H9 (cell line): ENCODE data around the gene C1RL. TPM values are rescaled to one million over a fixed set of nuclear protein-coding genes. Genes with fewer than 3 reads are reported as not detected.

Source experiments
- DNase-seq: peaks from one replicate; pipeline ENCODE4 v3.0.0-alpha.2; 2017
- H2AFZ ChIP-seq: one replicate; pipeline ENCODE4 v1.6.1; 2013; ENCODE audit warnings: mild to moderate bottlenecking, low read length, control low read depth, moderate library complexity
- H2AK5ac ChIP-seq: 2 replicates; pipeline ENCODE4 v1.6.1; 2013; ENCODE audit warnings: low read length, control low read depth, mixed read lengths; ENCODE audit not compliant: insufficient read length
- H2BK120ac ChIP-seq: one replicate; pipeline ENCODE4 v1.6.1; 2013; ENCODE audit warnings: low read depth, mild to moderate bottlenecking, low read length, control low read depth, inconsistent platforms; ENCODE audit not compliant: poor library complexity, severe bottlenecking
- H2BK12ac ChIP-seq: 2 replicates; pipeline ENCODE4 v1.6.1; 2013; ENCODE audit warnings: low read length, control low read depth, mixed read lengths, low read depth; ENCODE audit not compliant: insufficient read length
- H2BK15ac ChIP-seq: 2 replicates; pipeline ENCODE4 v1.6.1; 2013; ENCODE audit warnings: low read depth, low read length, control low read depth
- H2BK20ac ChIP-seq: one replicate; pipeline ENCODE4 v1.6.1; 2013; ENCODE audit warnings: low read depth, mild to moderate bottlenecking, low read length, control low read depth, inconsistent platforms; ENCODE audit not compliant: poor library complexity, severe bottlenecking
- H2BK5ac ChIP-seq: 2 replicates; pipeline ENCODE4 v1.6.1; 2013; ENCODE audit warnings: low read length, control low read depth, mixed read lengths; ENCODE audit not compliant: insufficient read length
- H3K14ac ChIP-seq: 2 replicates; pipeline ENCODE4 v1.6.1; 2013; ENCODE audit warnings: low read length, control low read depth; ENCODE audit not compliant: insufficient read depth
- H3K18ac ChIP-seq: 2 replicates; pipeline ENCODE4 v1.6.1; 2013; ENCODE audit warnings: low read depth, mild to moderate bottlenecking, mixed read lengths, low read length, control low read depth; ENCODE audit not compliant: insufficient read length
- H3K23ac ChIP-seq: 2 replicates; pipeline ENCODE4 v1.6.1; 2013; ENCODE audit warnings: low read length, control low read depth, mixed read lengths, low read depth; ENCODE audit not compliant: insufficient read length
- H3K23me2 ChIP-seq: 2 replicates; pipeline ENCODE4 v1.6.1; 2013; ENCODE audit warnings: low read depth, mild to moderate bottlenecking, mixed read lengths, low read length, control low read depth; ENCODE audit not compliant: insufficient read length, poor library complexity, severe bottlenecking
- H3K27ac ChIP-seq: 2 replicates; pipeline ENCODE4 v1.5.1; 2013; ENCODE audit warnings: low read length, control low read depth, mixed read lengths, low read depth; ENCODE audit not compliant: insufficient read length
- H3K27me3 ChIP-seq: 2 replicates; pipeline ENCODE4 v1.6.1; 2013; ENCODE audit warnings: low read length, control low read depth, inconsistent platforms; ENCODE audit not compliant: insufficient read depth
- H3K4ac ChIP-seq: 2 replicates; pipeline ENCODE4 v1.6.1; 2013; ENCODE audit warnings: low read depth, mild to moderate bottlenecking, control low read depth, inconsistent platforms, low read length, moderate library complexity
- H3K4me1 ChIP-seq: 2 replicates; pipeline ENCODE4 v1.6.1; 2013; ENCODE audit warnings: low read length, control low read depth, inconsistent platforms; ENCODE audit not compliant: insufficient read depth
- H3K4me2 ChIP-seq: 2 replicates; pipeline ENCODE4 v1.6.1; 2013; ENCODE audit warnings: low read length, control low read depth, mixed read lengths; ENCODE audit not compliant: insufficient read length, insufficient read depth
- H3K56ac ChIP-seq: 2 replicates; pipeline ENCODE4 v1.6.1; 2013; ENCODE audit warnings: low read depth, mild to moderate bottlenecking, mixed read lengths, low read length, control low read depth; ENCODE audit not compliant: insufficient read length
- H3K79me1 ChIP-seq: 2 replicates; pipeline ENCODE4 v1.6.1; 2013; ENCODE audit warnings: low read depth, mild to moderate bottlenecking, moderate library complexity, low read length, control low read depth, inconsistent platforms; ENCODE audit not compliant: insufficient read depth, poor library complexity, severe bottlenecking
- H3K79me2 ChIP-seq: 2 replicates; pipeline ENCODE4 v1.6.1; 2013; ENCODE audit warnings: low read length, control low read depth, inconsistent platforms; ENCODE audit not compliant: insufficient read depth
- H3K9ac ChIP-seq: 2 replicates; pipeline ENCODE4 v1.6.1; 2013; ENCODE audit warnings: low read length, control low read depth, mixed read lengths; ENCODE audit not compliant: insufficient read length; ENCODE audit errors: extremely low read depth
- H3K9me3 ChIP-seq: one replicate; pipeline ENCODE4 v1.6.1; 2013; ENCODE audit warnings: low read depth, low read length, inconsistent platforms; ENCODE audit not compliant: control insufficient read depth
- H3T11ph ChIP-seq: one replicate; pipeline ENCODE4 v1.6.1; 2013; ENCODE audit warnings: mild to moderate bottlenecking, low read length, control low read depth, inconsistent platforms
- H4K20me1 ChIP-seq: one replicate; pipeline ENCODE4 v1.6.1; 2013; ENCODE audit not compliant: control insufficient read depth, insufficient read length, insufficient read depth
- H4K5ac ChIP-seq: 2 replicates; pipeline ENCODE4 v1.6.1; 2013; ENCODE audit warnings: low read depth, mild to moderate bottlenecking, mixed read lengths, low read length, control low read depth; ENCODE audit not compliant: insufficient read length
- H4K8ac ChIP-seq: replicated peaks from 2 replicates; pipeline ENCODE4 v1.6.1; 2013; ENCODE audit warnings: low read length, control low read depth, mixed read lengths, low read depth; ENCODE audit not compliant: insufficient read length
- H4K91ac ChIP-seq: 2 replicates; pipeline ENCODE4 v1.6.1; 2013; ENCODE audit warnings: low read depth, mild to moderate bottlenecking, moderate library complexity, mixed read lengths, low read length, control low read depth; ENCODE audit not compliant: insufficient read length
- H3K27ac Mint-ChIP-seq, 3 experiments: 2 replicates in 2 of 3; 3 replicates in 1 of 3; pipeline ENCODE4 v1.8.0; 2020 to 2021; ENCODE audit warnings: mixed read lengths in 3 of 3, mild to moderate bottlenecking in 1 of 3, moderate library complexity in 1 of 3
- H3K27me3 Mint-ChIP-seq: 2 replicates; pipeline ENCODE4 v1.8.0; 2021; ENCODE audit warnings: low read depth, mild to moderate bottlenecking, moderate library complexity, mixed read lengths
- H3K36me3 Mint-ChIP-seq, 3 experiments: 2 replicates in 2 of 3; 3 replicates in 1 of 3; pipeline ENCODE4 v1.8.0; 2020 to 2021; ENCODE audit warnings: low read depth in 3 of 3, mixed read lengths in 3 of 3; ENCODE audit not compliant: insufficient read depth in 1 of 3
- H3K4me1 Mint-ChIP-seq, 2 experiments: 2 replicates each; pipeline ENCODE4 v1.8.0; 2020; ENCODE audit warnings: mixed read lengths in 2 of 2
- H3K4me3 Mint-ChIP-seq, 2 experiments: 2 replicates in 1 of 2; 3 replicates in 1 of 2; pipeline ENCODE4 v1.8.0; 2020 to 2021; ENCODE audit warnings: mild to moderate bottlenecking in 2 of 2, mixed read lengths in 2 of 2, moderate library complexity in 1 of 2
- H3K9me3 Mint-ChIP-seq, 2 experiments: 2 replicates in 1 of 2; 3 replicates in 1 of 2; pipeline ENCODE4 v1.8.0; 2020; ENCODE audit warnings: mild to moderate bottlenecking in 2 of 2, mixed read lengths in 2 of 2, moderate library complexity in 1 of 2
- CTCF ChIP-seq: fragments of 200-600 bp; sonication (generic); conservative IDR thresholded peaks from 3 replicates; pipeline ENCODE4 v1.8.0; 2021; ENCODE audit warnings: antibody characterized with exemption, mild to moderate bottlenecking
- WGBS: extraction: QIAGEN DNeasy Blood & Tissue Kit; methylation state at CpG from one replicate; pipeline ENCODE4 v1.1.7; 2013; ENCODE audit warnings: missing lambda C conversion rate, low lambda C conversion rate, mixed read lengths; ENCODE audit not compliant: insufficient read length; ENCODE audit errors: extremely low coverage; 5-methylcytosine and 5-hydroxymethylcytosine counted together
- total RNA-seq: library from RNA; stranded (reverse); gene quantifications from 2 replicates; pipeline ENCODE4 v1.2.1, GENCODE V29; 2021

Gene C1RL
- total RNA-seq, 1 experiment from 2014 or later, result 15.1 TPM

- H2BK12ac ChIP-seq, result no peak overlapping the region
These were observed 40.6 kb downstream of the C1RL start for GRCh38 chr12:7068240-7068993.

More at GRCh38 chr12:7068240-7068993, 40.6 kb downstream of the C1RL start:
- H3K4ac ChIP-seq, result no peak overlapping the region
- H3K4me2 ChIP-seq, result no peak overlapping the region
- TF ChIP-seq CTCF, result no peak
- Mint-ChIP-seq H3K27me3 (peaks cover 12% of the 10 kb centered on the region), H3K27ac (peak overlapping the region in 1 of 3 experiments; percentile 28; a peak in 1 of 7 replicates), H3K36me3 (no peaks in the 10 kb centered on the region), H3K4me3 (no peak overlapping the region), H3K4me1 (no peaks in the 10 kb centered on the region), H3K9me3 (no peaks in the 10 kb centered on the region; a peak in 1 of 5 replicates)
- no peak overlapping the region for H3T11ph ChIP-seq
- H2BK15ac ChIP-seq, result no peak overlapping the region
- no peak overlapping the region for H2BK5ac ChIP-seq
- no peaks in the 10 kb centered on the region for H3K27me3 ChIP-seq
- no peak overlapping the region for H3K18ac ChIP-seq
- no peak overlapping the region for H2AK5ac ChIP-seq
- no peaks in the 10 kb centered on the region for H3K4me1 ChIP-seq
- DNase-seq, result no peak
- no peak overlapping the region for H2BK20ac ChIP-seq
- H3K27ac ChIP-seq, result no peak overlapping the region
- H3K14ac ChIP-seq, result no peak overlapping the region
- no peaks in the 10 kb centered on the region for H3K79me1 ChIP-seq
- no peak overlapping the region for H2AFZ ChIP-seq
- no peak overlapping the region for H4K91ac ChIP-seq
- 0 out of 2 replicates have a peak, but pooled peaks cover 2% of the 10 kb centered on the region for H3K79me2 ChIP-seq
- no peak overlapping the region for H2BK120ac ChIP-seq
- no peak overlapping the region for H3K9ac ChIP-seq
- WGBS, result no CpG with 5 or more reads among the region's 11 CpGs
- no peak overlapping the region for H4K5ac ChIP-seq
- no peak overlapping the region for H4K8ac ChIP-seq
- H3K9me3 ChIP-seq, result no peaks in the 10 kb centered on the region
- H3K23ac ChIP-seq, result no peak overlapping the region
- H3K56ac ChIP-seq, result no peak overlapping the region
- H3K23me2 ChIP-seq, result no peaks in the 10 kb centered on the region
- no peaks in the 10 kb centered on the region for H4K20me1 ChIP-seq
